MM.1S (cell line): Measurements from ENCODE around the gene IPCEF1.

Experiments
- DNase-seq: peaks from one replicate; pipeline ENCODE4 v3.0.0-alpha.2; 2015
- H2AFZ ChIP-seq: fragments of 300-600 bp; sonication (generic); 2 replicates; pipeline ENCODE4 v1.6.0; 2016; ENCODE audit warnings: antibody characterized with exemption, low read length
- H3F3A ChIP-seq: fragments of 300-600 bp; sonication (generic); 2 replicates; pipeline ENCODE4 v1.6.1; 2016; ENCODE audit warnings: mild to moderate bottlenecking, antibody characterized with exemption, low read length, moderate library complexity, mixed read lengths; ENCODE audit not compliant: insufficient read depth
- H3K27ac ChIP-seq: fragments of 300-600 bp; sonication (generic); 2 replicates; pipeline ENCODE4 v1.5.1; 2016; ENCODE audit warnings: mild to moderate bottlenecking, low read length
- H3K27me3 ChIP-seq: fragments of 300-600 bp; sonication (generic); replicated peaks from 2 replicates; pipeline ENCODE4 v1.6.0; 2016; ENCODE audit warnings: low read length; ENCODE audit not compliant: insufficient read depth
- H3K36me3 ChIP-seq: fragments of 300-600 bp; sonication (generic); replicated peaks from 2 replicates; pipeline ENCODE4 v1.6.1; 2016; ENCODE audit warnings: mild to moderate bottlenecking, low read length, mixed read lengths; ENCODE audit not compliant: insufficient read depth
- H3K4me1 ChIP-seq: fragments of 300-600 bp; sonication (generic); 2 replicates; pipeline ENCODE4 v1.6.1; 2016; ENCODE audit warnings: low read length, mixed read lengths
- H3K4me2 ChIP-seq: fragments of 300-600 bp; sonication (generic); 2 replicates; pipeline ENCODE4 v1.6.0; 2016; ENCODE audit warnings: low read depth, low read length
- H3K4me3 ChIP-seq: fragments of 300-600 bp; sonication (generic); 2 replicates; pipeline ENCODE4 v1.5.1; 2016; ENCODE audit warnings: low read length, mixed read lengths
- H3K79me2 ChIP-seq: fragments of 300-600 bp; sonication (generic); 2 replicates; pipeline ENCODE4 v1.6.1; 2016; ENCODE audit warnings: mixed run types, low read length, mixed read lengths
- H3K9ac ChIP-seq: fragments of 300-600 bp; sonication (generic); 2 replicates; pipeline ENCODE4 v1.6.1; 2016; ENCODE audit warnings: low read length, mixed read lengths
- H3K9me2 ChIP-seq: fragments of 300-600 bp; sonication (generic); replicated peaks from 2 replicates; pipeline ENCODE4 v1.6.1; 2016; ENCODE audit warnings: mild to moderate bottlenecking, low read length, mixed read lengths; ENCODE audit not compliant: insufficient read depth
- H3K9me3 ChIP-seq: fragments of 300-600 bp; sonication (generic); replicated peaks from 2 replicates; pipeline ENCODE4 v1.6.1; 2016; ENCODE audit warnings: mild to moderate bottlenecking, low read length, mixed read lengths; ENCODE audit not compliant: insufficient read depth
- H4K20me1 ChIP-seq: fragments of 300-600 bp; sonication (generic); 2 replicates; pipeline ENCODE4 v1.6.1; 2016; ENCODE audit warnings: mild to moderate bottlenecking, low read length, moderate library complexity, mixed read lengths; ENCODE audit not compliant: insufficient read depth
- EZH2 ChIP-seq: fragments of 300-600 bp; sonication (generic); optimal IDR thresholded peaks from 2 replicates; pipeline ENCODE3; 2017; ENCODE audit warnings: low read depth, mild to moderate bottlenecking, antibody characterized with exemption, low read length, mixed read lengths
- EZH2phosphoT487 ChIP-seq: fragments of 300-600 bp; sonication (generic); IDR thresholded peaks from 2 replicates; pipeline ENCODE4 v1.6.1; 2018; ENCODE audit warnings: antibody characterized with exemption, low read length
- TF ChIP-seq, protein P1 (sequence below): fragments of 300-600 bp; sonication (generic); IDR thresholded peaks from 2 replicates; pipeline ENCODE4 v1.5.1; 2016; ENCODE audit warnings: antibody characterized with exemption, low read length, mixed read lengths

The IPCEF1 gene

DNA sequence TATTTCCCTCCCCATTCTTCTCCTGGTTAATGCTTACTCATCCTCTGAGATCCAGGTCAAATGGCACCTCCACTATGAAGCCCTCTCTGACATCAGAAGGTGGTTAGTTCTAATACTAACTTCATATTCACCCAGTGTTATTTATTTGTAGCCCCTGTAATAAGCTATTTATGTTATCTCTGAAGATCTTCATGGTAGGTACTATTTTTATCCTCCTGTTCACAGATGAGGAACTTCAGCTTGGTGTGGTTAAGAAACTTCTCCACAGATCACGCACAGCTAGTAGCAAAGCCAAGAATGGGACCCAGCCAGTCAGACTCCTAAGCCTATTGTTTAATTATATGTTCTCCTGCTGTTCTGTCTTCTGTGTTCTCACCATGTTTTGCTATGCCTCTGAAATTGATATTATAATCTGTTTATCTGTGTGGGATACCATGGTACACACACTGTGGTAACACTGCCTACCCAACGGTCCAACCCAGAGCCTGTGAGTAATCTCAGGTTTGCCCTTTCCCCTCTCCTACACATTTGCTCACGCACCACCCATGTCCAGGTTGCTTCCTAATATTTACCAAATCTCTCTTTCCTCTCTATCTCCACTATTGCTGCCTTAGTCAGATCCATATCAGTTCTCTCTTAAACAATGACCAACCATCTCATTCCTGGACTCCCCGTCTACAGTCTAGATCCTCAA, 98.4 kb downstream of the IPCEF1 start:
- no peak overlapping the region for H3K4me3 ChIP-seq
- H3K9ac ChIP-seq, result no peak overlapping the region
- H2AFZ ChIP-seq, result no peak overlapping the region
- no peak for TF ChIP-seq EZH2
- no peak for TF ChIP-seq EZH2phosphoT487
- TF ChIP-seq, protein P1, sequence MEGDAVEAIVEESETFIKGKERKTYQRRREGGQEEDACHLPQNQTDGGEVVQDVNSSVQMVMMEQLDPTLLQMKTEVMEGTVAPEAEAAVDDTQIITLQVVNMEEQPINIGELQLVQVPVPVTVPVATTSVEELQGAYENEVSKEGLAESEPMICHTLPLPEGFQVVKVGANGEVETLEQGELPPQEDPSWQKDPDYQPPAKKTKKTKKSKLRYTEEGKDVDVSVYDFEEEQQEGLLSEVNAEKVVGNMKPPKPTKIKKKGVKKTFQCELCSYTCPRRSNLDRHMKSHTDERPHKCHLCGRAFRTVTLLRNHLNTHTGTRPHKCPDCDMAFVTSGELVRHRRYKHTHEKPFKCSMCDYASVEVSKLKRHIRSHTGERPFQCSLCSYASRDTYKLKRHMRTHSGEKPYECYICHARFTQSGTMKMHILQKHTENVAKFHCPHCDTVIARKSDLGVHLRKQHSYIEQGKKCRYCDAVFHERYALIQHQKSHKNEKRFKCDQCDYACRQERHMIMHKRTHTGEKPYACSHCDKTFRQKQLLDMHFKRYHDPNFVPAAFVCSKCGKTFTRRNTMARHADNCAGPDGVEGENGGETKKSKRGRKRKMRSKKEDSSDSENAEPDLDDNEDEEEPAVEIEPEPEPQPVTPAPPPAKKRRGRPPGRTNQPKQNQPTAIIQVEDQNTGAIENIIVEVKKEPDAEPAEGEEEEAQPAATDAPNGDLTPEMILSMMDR, result no peak
- H3K27ac ChIP-seq, result no peak overlapping the region
- no peaks in the 10 kb centered on the region for H3K4me1 ChIP-seq
- H3K4me2 ChIP-seq, result no peak overlapping the region
- H3K27me3 ChIP-seq, result no peaks in the 10 kb centered on the region
- H3K79me2 ChIP-seq, result no peaks in the 10 kb centered on the region
- H4K20me1 ChIP-seq, result no peaks in the 10 kb centered on the region
- no peaks in the 10 kb centered on the region for H3F3A ChIP-seq
- no peaks in the 10 kb centered on the region for H3K9me2 ChIP-seq
- H3K36me3 ChIP-seq, result no peaks in the 10 kb centered on the region
- H3K9me3 ChIP-seq, result no peaks in the 10 kb centered on the region
- no peak for DNase-seq

DNA sequence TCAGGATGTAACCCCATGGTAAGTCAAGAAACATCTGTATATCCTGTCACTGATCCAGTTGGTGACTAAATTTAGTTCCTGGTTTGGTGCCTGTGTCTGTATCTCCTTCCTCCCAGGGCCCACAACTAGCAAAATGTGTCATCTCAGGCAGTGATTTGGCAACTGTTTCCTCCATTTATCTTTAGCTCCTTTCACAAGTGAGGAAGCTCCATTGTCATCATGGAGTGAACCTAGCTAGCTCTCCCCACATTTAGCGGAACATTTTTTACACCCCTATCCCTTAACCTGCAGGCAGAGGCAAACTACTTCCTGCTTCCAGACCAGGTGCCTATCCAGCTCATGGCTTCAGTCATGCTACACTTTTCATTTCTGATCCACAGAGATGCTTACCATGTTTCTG, 99.5 kb downstream of the IPCEF1 start:
- H3K27ac ChIP-seq, result no peak overlapping the region
- no peaks in the 10 kb centered on the region for H3K4me1 ChIP-seq
- no peaks in the 10 kb centered on the region for H3K9me3 ChIP-seq
- no peaks in the 10 kb centered on the region for H3F3A ChIP-seq
- H4K20me1 ChIP-seq, result no peaks in the 10 kb centered on the region
- H3K9me2 ChIP-seq, result no peaks in the 10 kb centered on the region
- DNase-seq, result no peak
- no peak for TF ChIP-seq EZH2
- TF ChIP-seq, protein P1, result no peak
- no peak for TF ChIP-seq EZH2phosphoT487
- no peaks in the 10 kb centered on the region for H3K36me3 ChIP-seq
- H3K79me2 ChIP-seq, result no peaks in the 10 kb centered on the region
- H3K4me2 ChIP-seq, result no peak overlapping the region
- H2AFZ ChIP-seq, result no peak overlapping the region
- H3K9ac ChIP-seq, result no peak overlapping the region
- no peaks in the 10 kb centered on the region for H3K27me3 ChIP-seq
- no peak overlapping the region for H3K4me3 ChIP-seq

DNA sequence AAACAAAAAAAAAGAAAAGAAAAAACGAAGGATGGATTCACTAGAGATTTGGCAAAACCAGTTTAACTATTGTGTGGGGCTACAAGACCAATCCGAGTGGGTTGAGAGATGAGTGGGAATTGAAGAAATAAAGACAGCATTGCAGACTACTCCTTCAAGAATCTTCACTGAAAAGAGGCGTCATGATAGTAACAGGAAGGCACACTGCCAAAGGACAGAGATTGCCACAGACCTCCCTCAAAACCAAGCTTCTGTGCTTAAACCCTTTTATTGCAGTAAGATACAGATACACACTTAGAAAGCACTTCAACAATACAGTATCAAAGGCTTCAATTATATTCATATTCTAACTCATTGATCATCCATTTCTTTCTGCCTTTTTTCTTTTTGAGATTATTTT, 103.9 kb downstream of the IPCEF1 start:
- no peaks in the 10 kb centered on the region for H3F3A ChIP-seq
- H3K79me2 ChIP-seq, result no peaks in the 10 kb centered on the region
- H3K9me2 ChIP-seq, result no peaks in the 10 kb centered on the region
- no peaks in the 10 kb centered on the region for H3K27me3 ChIP-seq
- no peak overlapping the region for H2AFZ ChIP-seq
- no peaks in the 10 kb centered on the region for H4K20me1 ChIP-seq
- no peaks in the 10 kb centered on the region for H3K9me3 ChIP-seq
- no peak overlapping the region for H3K4me2 ChIP-seq
- H3K9ac ChIP-seq, result no peak overlapping the region
- TF ChIP-seq EZH2phosphoT487, result no peak
- no peak for TF ChIP-seq EZH2
- TF ChIP-seq, protein P1, result no peak
- H3K4me1 ChIP-seq, result peaks cover 7% of the 10 kb centered on the region; the same call in 1 of the 2 replicates
- no peaks in the 10 kb centered on the region for H3K36me3 ChIP-seq
- no peak for DNase-seq
- H3K4me3 ChIP-seq, result no peak overlapping the region
- H3K27ac ChIP-seq, result no peak overlapping the region
